T-helper 1 cell treated with Interleukin-12 subunit alpha and Interleukin-12 subunit beta and Interleukin-4 antibody, amounts not matched to agents 30 μg/mL and 1 μg/mL, for 36 hours (primary cell): ENCODE results near the gene ZBTB7C.

Source experiments
- H3K27ac Mint-ChIP-seq: one replicate; pipeline ENCODE4 v1.8.0; 2021; ENCODE audit warnings: mild to moderate bottlenecking, mixed read lengths
- H3K27me3 Mint-ChIP-seq: one replicate; pipeline ENCODE4 v1.8.0; 2021; ENCODE audit warnings: low read depth, mixed read lengths
- H3K36me3 Mint-ChIP-seq: one replicate; pipeline ENCODE4 v1.8.0; 2021; ENCODE audit warnings: low read depth, mixed read lengths
- H3K4me1 Mint-ChIP-seq: one replicate; pipeline ENCODE4 v1.8.0; 2021; ENCODE audit warnings: low read depth, mixed read lengths
- H3K4me3 Mint-ChIP-seq: one replicate; pipeline ENCODE4 v1.8.0; 2021; ENCODE audit warnings: mild to moderate bottlenecking, moderate library complexity, mixed read lengths
- H3K9me3 Mint-ChIP-seq: one replicate; pipeline ENCODE4 v1.8.0; 2021; ENCODE audit warnings: mixed read lengths

The ZBTB7C gene

DNA sequence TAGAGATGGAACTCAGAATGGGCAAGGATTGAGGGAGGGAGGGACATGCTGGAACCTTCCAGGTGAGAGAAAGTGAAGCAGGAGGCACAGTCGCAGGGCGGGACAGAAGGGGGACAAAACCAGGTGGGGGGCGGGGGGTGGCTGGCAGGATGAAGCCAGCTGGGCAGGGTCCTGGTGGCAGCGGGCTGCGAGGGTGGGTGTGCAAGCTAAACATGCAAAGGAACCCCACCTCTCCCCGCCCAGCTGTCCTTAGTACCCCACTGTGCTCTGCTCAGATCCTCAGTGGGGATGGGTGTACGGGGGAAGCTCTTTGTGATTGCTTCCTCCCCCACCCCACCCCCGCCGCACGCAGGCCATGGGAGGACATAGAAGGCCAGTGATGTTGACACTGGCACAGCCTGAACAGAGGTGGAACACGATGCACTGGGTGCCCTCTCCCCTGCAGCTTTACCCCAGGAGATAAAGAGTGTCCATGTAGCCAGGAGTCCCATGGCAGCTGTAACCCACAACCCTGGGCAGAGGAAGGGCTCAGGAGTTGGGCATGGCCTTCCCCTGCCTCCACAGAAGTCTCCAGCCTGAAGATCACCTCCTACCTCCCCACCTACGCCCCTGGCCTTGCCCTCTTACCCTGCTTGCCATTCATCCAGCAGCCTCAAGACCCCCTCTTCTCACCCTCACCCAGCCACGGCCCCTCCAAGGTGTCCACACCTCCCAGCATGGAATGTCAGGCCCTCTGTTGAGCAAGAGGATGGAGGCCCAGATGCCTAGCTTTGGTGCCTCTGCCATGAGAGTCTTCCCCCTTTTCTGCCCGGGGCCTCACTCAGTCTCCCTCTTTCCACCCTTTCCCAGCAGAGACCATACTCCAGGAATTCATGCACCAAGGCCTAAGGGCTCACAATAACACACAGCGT, 206.6 kb downstream of the ZBTB7C start:
- Mint-ChIP-seq H3K9me3 (no peaks in the 10 kb centered on the region), H3K27ac (no peak overlapping the region), H3K36me3 (no peaks in the 10 kb centered on the region), H3K27me3 (peaks cover 60% of the 10 kb centered on the region), H3K4me1 (peaks cover 7% of the 10 kb centered on the region), H3K4me3 (no peak overlapping the region)

DNA sequence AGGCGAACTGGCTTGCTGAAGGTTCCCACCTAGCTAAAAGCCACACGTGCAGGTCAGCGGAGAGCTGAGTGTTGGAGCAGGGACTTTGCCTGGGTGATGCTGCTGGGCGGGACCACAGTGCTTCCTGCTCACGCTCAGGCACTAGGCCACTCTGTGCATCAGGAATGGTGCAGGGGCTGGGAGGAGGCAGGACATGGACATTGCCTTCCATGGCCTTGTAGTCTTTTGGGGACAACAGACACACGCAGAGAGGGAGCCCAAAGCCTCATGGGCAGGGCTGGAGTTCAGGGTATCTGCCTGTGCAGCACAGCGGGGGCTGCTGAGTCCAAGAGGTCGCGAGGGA, 207.2 kb downstream of the ZBTB7C start:
- Mint-ChIP-seq H3K36me3 (no peaks in the 10 kb centered on the region), H3K27me3 (peaks cover 60% of the 10 kb centered on the region), H3K4me3 (no peak overlapping the region), H3K4me1 (peaks cover 7% of the 10 kb centered on the region), H3K9me3 (no peaks in the 10 kb centered on the region), H3K27ac (no peak overlapping the region)

DNA sequence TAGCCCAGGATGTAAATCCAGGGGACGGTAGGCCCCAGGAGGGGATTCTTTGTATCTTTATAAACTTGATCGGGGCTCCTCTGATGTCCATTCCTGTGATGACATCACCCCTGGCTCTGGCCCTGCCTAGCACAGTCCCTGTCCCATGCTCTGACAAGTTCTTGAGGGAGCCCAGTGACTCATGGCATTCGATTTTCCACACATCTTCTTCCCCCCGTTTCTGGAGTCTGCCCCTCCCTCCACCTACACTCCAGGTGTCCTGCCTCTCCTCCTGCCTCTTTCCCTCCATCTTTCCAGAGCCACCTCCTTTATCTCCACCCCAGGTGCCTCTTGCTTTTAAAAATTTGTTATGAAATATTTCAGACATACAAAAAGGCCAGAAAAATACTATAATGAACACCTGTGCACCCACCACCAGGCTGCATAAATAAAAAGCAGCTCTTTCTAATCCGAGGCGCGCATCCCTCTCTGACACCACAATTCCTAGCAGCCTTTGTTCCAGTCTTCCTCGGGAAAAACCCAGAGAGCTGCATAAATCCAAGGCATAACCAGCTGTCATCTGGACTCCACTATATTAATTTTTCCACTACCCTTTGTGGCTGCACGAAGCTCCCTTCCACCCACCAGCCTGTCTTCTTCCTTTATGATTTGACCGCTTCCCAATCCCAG, 207.7 kb downstream of the ZBTB7C start:
- Mint-ChIP-seq H3K4me1 (peaks cover 7% of the 10 kb centered on the region), H3K27me3 (peaks cover 55% of the 10 kb centered on the region), H3K36me3 (no peaks in the 10 kb centered on the region), H3K27ac (no peak overlapping the region), H3K4me3 (no peak overlapping the region), H3K9me3 (no peaks in the 10 kb centered on the region)

DNA sequence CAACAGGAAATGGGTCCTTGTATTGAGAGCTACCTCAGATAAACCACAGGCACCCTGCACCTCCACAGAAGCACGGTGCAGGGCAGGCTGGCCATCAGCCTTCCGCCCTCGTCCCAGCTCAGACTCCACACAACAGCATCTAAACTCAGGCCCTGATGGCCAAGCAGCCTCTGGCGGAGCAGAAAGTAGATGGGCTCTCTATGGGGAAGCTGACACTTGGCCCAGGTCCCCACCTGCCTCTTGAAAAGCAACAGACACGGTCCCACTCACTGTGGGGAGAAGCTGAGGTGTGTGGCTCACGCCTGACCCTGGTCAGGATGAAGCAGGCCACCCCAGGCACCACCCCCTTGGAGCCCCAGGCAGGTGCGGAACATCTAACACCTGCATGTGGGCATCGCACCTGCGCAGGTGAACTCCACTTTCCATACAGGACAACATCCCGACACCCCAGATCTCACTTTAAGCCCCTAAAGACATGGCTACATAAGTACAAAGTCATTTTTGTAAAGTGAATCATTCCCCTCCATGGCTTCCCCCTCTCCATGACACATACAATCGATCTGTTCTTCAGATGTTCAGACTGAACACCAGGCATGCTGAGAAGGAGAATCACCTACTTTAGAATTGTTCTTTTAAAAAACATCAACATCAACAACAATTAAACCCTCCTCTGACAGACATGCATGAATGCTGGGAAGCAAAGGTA, 208.4 kb downstream of the ZBTB7C start:
- peaks cover 7% of the 10 kb centered on the region for H3K4me1 Mint-ChIP-seq
- H3K4me3 Mint-ChIP-seq = no peak overlapping the region
- H3K9me3 Mint-ChIP-seq = no peaks in the 10 kb centered on the region
- H3K36me3 Mint-ChIP-seq = no peaks in the 10 kb centered on the region
- H3K27ac Mint-ChIP-seq = no peak overlapping the region
- peaks cover 52% of the 10 kb centered on the region for H3K27me3 Mint-ChIP-seq

DNA sequence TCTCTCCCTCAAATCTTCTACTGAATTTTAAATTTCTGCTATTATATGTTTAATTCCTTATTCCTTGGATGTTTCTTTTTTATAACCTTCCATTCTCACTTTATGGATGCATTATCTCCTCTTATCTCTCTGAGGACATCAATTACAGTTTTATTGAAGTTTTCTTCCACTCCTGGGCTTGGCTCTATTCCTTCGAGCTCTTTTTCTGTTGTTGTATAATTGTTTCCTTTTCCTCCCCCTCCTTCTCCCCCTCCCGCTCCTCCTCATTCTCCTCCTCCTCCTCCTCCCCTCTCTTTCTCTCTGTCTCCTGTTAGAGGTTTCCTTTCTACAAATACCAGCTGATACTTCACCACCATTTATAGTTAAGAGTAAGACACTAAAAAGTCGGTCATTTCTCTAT, 209.8 kb downstream of the ZBTB7C start:
- Mint-ChIP-seq H3K27ac (no peak overlapping the region), H3K27me3 (peaks cover 46% of the 10 kb centered on the region), H3K4me3 (no peak overlapping the region), H3K4me1 (peaks cover 7% of the 10 kb centered on the region), H3K36me3 (no peaks in the 10 kb centered on the region), H3K9me3 (no peaks in the 10 kb centered on the region)

DNA sequence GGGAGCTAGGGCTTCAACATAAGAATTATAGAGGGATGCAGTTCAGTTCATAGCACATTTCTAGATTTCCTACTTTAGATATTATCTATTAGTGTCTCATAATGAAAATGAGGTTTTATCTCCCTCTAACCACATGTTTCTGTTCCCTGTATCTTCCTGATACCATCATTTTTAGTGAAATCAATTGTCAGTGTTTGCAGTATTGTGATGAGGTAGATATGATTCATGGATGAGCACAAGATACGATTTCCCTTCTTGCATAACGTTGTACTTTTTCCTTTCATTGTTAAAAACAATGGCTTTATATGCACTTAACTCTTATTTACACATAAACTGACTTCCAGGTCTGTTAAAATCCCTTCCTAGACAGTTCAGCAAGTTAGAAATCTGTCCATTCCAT, 211.4 kb downstream of the ZBTB7C start:
- Mint-ChIP-seq H3K4me3 (no peak overlapping the region), H3K36me3 (no peaks in the 10 kb centered on the region), H3K9me3 (no peaks in the 10 kb centered on the region), H3K4me1 (peaks cover 4% of the 10 kb centered on the region), H3K27ac (no peak overlapping the region), H3K27me3 (peaks cover 46% of the 10 kb centered on the region)

DNA sequence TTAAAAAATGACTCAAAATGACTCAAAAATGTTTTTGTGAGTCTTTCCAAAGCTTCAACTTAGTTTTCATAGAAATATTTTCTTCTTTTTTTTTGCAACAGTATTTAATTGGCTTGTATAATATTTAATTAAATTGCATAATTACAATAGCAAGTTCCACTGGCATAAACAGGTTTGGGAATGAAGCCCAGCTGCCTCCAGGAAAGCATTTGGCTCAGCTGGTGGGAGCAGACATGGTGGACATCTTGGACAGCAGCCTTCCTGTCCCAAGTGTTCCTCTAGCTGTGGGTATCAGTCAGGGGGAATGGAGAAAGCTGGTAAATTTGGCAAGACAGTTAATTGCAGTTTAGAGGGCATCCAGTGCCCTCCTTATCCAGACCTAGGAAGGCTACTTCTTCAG, 213.4 kb downstream of the ZBTB7C start:
- Mint-ChIP-seq H3K36me3 (no peaks in the 10 kb centered on the region), H3K4me3 (no peak overlapping the region), H3K4me1 (peaks cover 4% of the 10 kb centered on the region), H3K9me3 (no peaks in the 10 kb centered on the region), H3K27me3 (peaks cover 34% of the 10 kb centered on the region), H3K27ac (no peak overlapping the region)

DNA sequence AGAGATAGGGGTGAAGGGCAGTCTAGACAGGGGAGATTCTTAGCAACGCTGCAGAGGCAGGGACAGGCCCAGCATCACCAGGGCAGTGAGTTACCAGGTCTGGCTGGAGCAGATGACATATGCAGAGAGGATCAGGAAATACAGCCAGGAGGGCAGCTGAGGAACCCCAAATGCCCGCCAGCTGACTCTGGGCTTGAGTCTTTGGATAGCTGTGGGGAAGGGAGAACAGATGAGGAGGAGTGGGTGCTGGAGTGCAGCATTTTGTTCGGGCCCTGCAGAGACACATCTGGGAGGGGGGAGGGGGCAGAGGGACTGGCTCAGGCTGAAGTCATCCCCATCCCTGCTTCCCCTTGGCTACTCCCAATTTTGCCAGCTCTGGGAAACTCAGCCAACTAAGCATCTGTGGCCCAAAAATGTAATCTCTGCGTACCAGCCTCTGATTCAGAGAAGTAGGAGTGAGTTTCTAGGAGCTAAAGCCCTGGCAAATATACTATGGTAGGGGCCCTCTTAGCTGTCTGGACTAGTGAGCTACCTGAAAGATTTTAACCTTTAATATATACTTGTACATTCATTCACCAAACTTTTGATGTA, 214.5 kb downstream of the ZBTB7C start:
- no peak overlapping the region for H3K27ac Mint-ChIP-seq
- peaks cover 31% of the 10 kb centered on the region for H3K27me3 Mint-ChIP-seq
- peaks cover 4% of the 10 kb centered on the region for H3K4me1 Mint-ChIP-seq
- no peak overlapping the region for H3K4me3 Mint-ChIP-seq
- no peaks in the 10 kb centered on the region for H3K9me3 Mint-ChIP-seq
- no peaks in the 10 kb centered on the region for H3K36me3 Mint-ChIP-seq

DNA sequence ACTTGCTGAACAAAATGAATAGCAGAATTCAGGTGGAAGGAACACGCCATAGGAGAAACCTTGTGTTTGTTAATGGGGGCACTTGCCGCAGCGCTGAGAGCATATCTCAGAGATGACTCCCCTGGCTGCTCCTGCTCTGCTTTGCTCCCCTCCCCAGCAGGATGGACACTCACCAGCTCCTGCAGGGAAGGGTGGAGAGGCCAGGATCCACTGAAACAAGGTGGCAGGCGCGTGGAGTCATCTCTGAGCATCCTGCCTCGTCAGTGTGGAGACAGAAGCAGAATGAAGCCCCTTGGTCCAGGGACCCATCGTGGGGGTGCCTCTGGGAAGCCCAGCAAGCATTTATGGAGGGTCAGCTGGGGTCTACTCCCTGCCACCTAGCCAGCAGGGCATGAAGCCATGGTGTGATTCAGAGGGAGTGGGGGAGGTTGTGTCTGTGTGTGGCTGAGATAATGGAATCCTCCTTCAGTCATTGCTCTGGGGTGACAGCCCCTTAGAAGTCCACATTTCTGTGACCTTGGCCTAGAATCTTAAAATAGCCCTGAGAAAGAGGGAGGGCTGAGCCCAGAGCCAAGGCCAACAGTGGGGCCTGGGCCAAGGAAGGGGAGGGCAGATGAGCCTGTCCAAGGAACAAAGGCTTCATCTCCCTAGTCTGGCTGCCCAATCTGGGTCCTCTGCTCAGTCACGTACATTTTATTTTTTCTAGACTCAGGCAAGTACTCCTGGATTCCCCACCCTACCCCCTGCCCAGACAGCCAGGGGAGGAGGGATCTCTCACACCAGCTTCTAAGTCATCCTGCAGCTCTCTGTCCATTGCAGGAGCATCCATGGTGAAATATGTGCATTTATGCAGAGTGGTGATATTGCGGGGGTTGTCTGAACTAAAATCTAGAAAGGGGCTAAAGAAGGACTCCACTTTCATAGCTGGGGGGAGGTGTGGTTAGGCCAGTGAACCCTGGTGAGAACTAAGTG, 215.4 kb downstream of the ZBTB7C start:
- Mint-ChIP-seq H3K36me3 (no peaks in the 10 kb centered on the region), H3K27me3 (peaks cover 27% of the 10 kb centered on the region), H3K4me3 (no peak overlapping the region), H3K27ac (no peak overlapping the region), H3K4me1 (no peaks in the 10 kb centered on the region), H3K9me3 (no peaks in the 10 kb centered on the region)

DNA sequence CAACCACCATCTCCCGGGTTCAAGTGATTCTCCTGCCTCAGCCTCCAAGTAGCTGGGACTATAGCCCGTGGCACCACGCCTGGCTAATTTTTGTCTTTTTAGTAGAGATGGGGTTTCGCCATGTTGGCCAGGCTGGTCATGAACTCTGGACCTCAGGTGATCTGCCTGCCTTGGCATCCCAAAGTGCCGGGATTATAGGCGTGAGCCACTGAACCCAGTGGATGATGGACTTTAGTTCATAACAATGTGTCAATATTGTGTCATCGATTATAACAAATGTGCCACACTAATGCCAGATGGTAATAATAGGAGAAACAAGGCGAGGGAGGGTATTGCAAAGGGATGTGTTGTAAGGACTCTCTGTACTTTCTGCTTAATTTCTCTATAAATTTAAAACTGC, 216.6 kb downstream of the ZBTB7C start:
- Mint-ChIP-seq H3K9me3 (no peaks in the 10 kb centered on the region), H3K27me3 (peaks cover 22% of the 10 kb centered on the region), H3K4me3 (no peak overlapping the region), H3K36me3 (no peaks in the 10 kb centered on the region), H3K4me1 (no peaks in the 10 kb centered on the region), H3K27ac (no peak overlapping the region)

DNA sequence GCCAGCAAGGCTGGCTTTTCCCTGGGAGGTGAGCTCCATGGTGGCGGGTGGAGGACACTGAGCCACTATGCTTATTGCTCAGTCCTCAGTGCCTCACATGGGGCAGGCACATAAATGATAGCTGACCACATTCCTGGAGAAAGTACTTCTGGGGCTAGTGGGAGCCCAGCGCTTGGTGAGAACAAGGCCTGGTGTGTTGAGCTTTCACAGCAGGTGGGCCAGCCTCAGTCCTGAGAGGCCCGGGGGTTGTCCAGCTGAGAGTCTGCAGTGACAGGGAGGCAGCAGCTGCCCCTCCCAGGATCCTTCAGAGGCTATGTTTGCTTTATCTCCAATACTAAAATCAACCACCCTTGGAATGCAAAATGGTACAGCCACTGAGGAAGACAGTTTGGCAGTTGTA, 217.7 kb downstream of the ZBTB7C start:
- Mint-ChIP-seq H3K36me3 (no peaks in the 10 kb centered on the region), H3K4me3 (no peak overlapping the region), H3K9me3 (no peaks in the 10 kb centered on the region), H3K27ac (no peak overlapping the region), H3K4me1 (no peaks in the 10 kb centered on the region), H3K27me3 (peaks cover 23% of the 10 kb centered on the region)

DNA sequence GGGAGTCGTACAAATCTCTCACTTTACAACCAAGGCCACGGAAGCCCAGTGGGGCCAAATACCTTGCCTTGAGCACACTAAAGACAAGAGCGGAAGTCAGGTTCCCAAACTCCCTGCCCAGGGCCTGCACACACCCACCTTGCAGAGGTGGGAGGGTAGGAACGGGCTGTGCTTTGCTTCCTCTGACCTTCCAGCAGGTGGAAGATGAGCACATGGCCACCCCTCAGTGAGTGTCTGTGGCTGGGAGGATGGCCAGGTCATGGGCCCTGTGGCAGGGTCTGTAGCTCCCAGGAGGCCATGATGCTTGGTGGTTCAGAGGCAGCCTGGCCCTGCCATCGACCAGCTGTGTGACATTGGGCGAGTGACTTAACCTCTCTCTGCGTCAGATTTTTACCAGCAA, 218.2 kb downstream of the ZBTB7C start:
- no peaks in the 10 kb centered on the region for H3K4me1 Mint-ChIP-seq
- H3K4me3 Mint-ChIP-seq = no peak overlapping the region
- H3K36me3 Mint-ChIP-seq = no peaks in the 10 kb centered on the region
- H3K9me3 Mint-ChIP-seq = no peaks in the 10 kb centered on the region
- no peak overlapping the region for H3K27ac Mint-ChIP-seq
- peaks cover 28% of the 10 kb centered on the region for H3K27me3 Mint-ChIP-seq

DNA sequence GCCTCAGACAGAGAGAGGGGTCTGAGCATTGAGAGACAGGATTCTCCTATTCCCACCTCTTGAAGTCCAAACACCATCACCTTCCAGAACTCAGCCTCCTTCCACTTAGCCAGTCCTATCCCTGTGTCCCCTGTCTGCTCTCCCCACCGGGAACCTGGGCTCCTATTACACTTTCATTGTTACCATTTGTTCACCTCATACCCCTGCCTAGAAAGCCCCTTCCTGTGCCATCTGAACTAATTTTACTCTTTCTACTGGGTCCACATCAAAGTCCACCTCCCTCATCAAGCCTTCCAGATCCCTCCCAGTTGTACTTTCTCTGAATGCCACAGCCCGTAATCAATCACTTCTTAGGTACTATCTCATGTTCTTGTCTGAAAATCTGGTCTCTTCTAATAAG, 220.6 kb downstream of the ZBTB7C start:
- H3K27ac Mint-ChIP-seq = no peak overlapping the region
- H3K4me1 Mint-ChIP-seq = no peaks in the 10 kb centered on the region
- H3K4me3 Mint-ChIP-seq = no peak overlapping the region
- H3K9me3 Mint-ChIP-seq = no peaks in the 10 kb centered on the region
- H3K36me3 Mint-ChIP-seq = no peaks in the 10 kb centered on the region
- H3K27me3 Mint-ChIP-seq = peaks cover 30% of the 10 kb centered on the region

DNA sequence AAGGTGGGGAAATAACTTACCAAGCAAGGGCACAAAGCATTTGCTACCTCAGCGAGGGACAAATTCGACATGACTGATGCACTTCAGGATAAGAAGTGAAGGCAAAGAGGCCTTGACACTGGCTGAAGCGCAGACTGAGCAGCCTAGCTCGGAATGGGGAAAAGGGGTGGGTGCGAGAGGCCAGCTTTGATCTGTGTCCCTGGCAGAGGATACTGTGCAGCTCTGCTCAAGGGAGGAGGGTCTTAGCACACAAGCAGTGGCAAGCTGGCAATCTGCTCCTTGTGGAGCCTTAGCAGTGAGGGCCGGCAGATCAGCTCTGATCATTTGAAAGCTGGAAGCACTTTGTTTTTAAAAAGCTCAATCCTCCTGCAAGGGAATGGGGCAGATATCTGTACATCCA, 222.3 kb downstream of the ZBTB7C start:
- no peak overlapping the region for H3K4me3 Mint-ChIP-seq
- H3K36me3 Mint-ChIP-seq = no peaks in the 10 kb centered on the region
- H3K4me1 Mint-ChIP-seq = no peaks in the 10 kb centered on the region
- H3K27me3 Mint-ChIP-seq = peaks cover 35% of the 10 kb centered on the region
- no peak overlapping the region for H3K27ac Mint-ChIP-seq
- no peaks in the 10 kb centered on the region for H3K9me3 Mint-ChIP-seq
